Kidney epithelial cell (primary cell): ENCODE results near the gene ERG. TPM values are rescaled to one million over a fixed set of nuclear protein-coding genes. Genes with fewer than 3 reads are reported as not detected.

Experiments
- DNase-seq: peaks from one replicate; pipeline ENCODE4 v3.0.0-alpha.2; 2010; ENCODE audit warnings: low read depth
- H3K27me3 ChIP-seq: 2 replicates; pipeline ENCODE4 v1.6.0; 2011; ENCODE audit warnings: low read length; ENCODE audit not compliant: control insufficient read depth, insufficient read depth
- H3K36me3 ChIP-seq: 2 replicates; pipeline ENCODE4 v1.5.1; 2011; ENCODE audit warnings: low read length; ENCODE audit not compliant: control insufficient read depth, insufficient read depth
- H3K4me3 ChIP-seq: 2 replicates; pipeline ENCODE4 v1.5.1; 2011; ENCODE audit warnings: low read depth, mild to moderate bottlenecking, control low read depth, low read length
- CTCF ChIP-seq: IDR thresholded peaks from 2 replicates; pipeline ENCODE4 v1.5.1; 2011; ENCODE audit warnings: mild to moderate bottlenecking, moderate library complexity, low read length, control low read depth, inconsistent platforms; ENCODE audit not compliant: insufficient read depth, poor library complexity, severe bottlenecking
- total RNA-seq: library from RNA; depleted of rRNA; stranded (reverse); fragments of >200 nt; gene quantifications from 2 replicates; pipeline ENCODE4 v1.2.3, GENCODE V29; 2015

The ERG gene
- total RNA-seq, 1 donor from 2014 or later = 0.29 TPM

- Histone ChIP-seq H3K27me3 (no peaks in the 10 kb centered on the region), H3K4me3 (no peak overlapping the region), H3K36me3 (no peaks in the 10 kb centered on the region)
- no peak for DNase-seq
- TF ChIP-seq CTCF = no peak
Observed at GRCh38 chr21:38365521-38365920, 132.8 kb downstream of the ERG start.

GRCh38 chr21:38363693-38364092, 134.6 kb downstream of the ERG start:
- TF ChIP-seq CTCF = no peak
- Histone ChIP-seq H3K27me3 (no peaks in the 10 kb centered on the region), H3K36me3 (no peaks in the 10 kb centered on the region), H3K4me3 (no peak overlapping the region)
- no peak for DNase-seq

- Histone ChIP-seq H3K36me3 (no peaks in the 10 kb centered on the region), H3K27me3 (no peaks in the 10 kb centered on the region), H3K4me3 (no peak overlapping the region)
- no peak for TF ChIP-seq CTCF
- no peak for DNase-seq
Observed at GRCh38 chr21:38361324-38361723, 137.0 kb downstream of the ERG start.

- Histone ChIP-seq H3K27me3 (no peaks in the 10 kb centered on the region), H3K4me3 (no peak overlapping the region), H3K36me3 (no peaks in the 10 kb centered on the region)
- DNase-seq = no peak
- TF ChIP-seq CTCF = no peak
Observed at GRCh38 chr21:38359835-38360234, 138.4 kb downstream of the ERG start.

- TF ChIP-seq CTCF = no peak
- H3K4me3 ChIP-seq = no peak overlapping the region
- no peak for DNase-seq
- H3K36me3 ChIP-seq = no peaks in the 10 kb centered on the region
- no peaks in the 10 kb centered on the region for H3K27me3 ChIP-seq
Observed at GRCh38 chr21:38359090-38359489, 139.2 kb downstream of the ERG start.

GRCh38 chr21:38358666-38359065, 139.6 kb downstream of the ERG start:
- Histone ChIP-seq H3K36me3 (no peaks in the 10 kb centered on the region), H3K27me3 (no peaks in the 10 kb centered on the region), H3K4me3 (no peak overlapping the region)
- DNase-seq = no peak
- no peak for TF ChIP-seq CTCF
